M059J (cell line): ENCODE measurements around the gene CHST15. TPM values are rescaled to one million over a fixed set of nuclear protein-coding genes. Genes with fewer than 3 reads are reported as not detected.

Experiments used
- DNase-seq: peaks from one replicate; pipeline ENCODE4 v3.0.0-alpha.2; 2012; ENCODE audit warnings: low read depth
- total RNA-seq: library from RNA; depleted of rRNA; stranded (reverse); fragments of >200 nt; shearing (Covaris generic); gene quantifications from 2 replicates; pipeline ENCODE4 v1.2.3, GENCODE V29; 2014; rRNA removed

CHST15 gene
- total RNA-seq, 1 experiment from 2014 or later = 15.6 TPM

- DNase-seq = no peak
These were observed 127.2 kb downstream of the CHST15 start for GRCh38 chr10:123965973-123966895.

DNA sequence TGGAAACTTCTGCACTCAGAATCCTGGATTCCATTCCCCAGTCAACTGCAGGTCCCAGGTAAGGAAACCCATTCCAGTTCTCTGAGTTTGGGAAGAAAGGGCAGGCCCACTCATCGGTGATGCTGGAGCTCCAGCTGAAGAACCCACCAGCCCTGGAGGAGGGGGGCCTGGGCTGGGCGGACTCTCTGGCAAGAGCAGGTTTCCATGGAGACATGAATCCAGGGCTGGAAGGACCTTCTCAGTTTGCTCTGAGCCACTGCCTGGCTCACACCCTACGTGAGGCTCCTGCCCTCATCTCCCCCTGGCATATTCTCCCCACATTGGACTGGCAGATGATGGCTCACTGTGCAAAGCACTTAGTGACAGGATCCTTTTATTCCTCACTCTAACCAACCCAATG is 128.4 kb downstream of the CHST15 start:
- DNase-seq = no peak

DNA sequence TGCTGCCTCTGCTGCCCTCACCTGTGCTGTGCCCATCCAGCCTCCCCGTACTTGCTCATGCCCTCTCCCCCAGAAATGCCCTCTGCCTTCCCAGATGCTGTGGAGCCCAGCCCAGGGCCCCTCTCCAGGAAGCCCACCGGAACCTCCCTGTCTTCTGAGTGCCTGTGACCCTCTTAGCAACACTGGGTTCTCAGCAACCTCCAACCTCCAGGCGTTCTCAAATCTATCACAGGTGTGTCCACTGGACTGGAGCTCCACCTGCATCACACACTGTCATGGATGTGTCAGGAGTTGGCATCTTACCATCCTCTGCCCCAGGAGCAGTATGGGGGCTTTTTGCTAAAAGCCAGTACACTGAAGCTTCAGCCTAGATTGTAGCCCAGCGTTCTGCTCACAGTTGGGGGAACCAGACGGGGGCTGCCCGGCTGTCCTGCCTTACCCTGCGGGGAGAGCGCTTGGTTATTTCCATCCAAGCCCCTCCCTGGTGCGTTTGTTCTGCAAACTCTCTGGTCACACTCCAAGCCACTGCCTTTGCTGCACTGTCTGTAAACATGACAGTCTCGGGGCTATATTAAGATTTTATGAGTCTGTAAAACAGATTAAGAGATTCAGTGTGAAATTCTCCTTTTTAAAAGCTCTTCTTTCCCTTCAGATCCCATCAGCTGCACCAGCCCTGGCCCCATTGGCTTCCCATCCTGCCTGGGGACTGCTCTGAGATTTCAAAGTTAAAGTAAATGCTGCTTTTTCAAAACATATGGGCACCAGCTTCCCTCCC is 130.5 kb downstream of the CHST15 start:
- DNase-seq = no peak

DNA sequence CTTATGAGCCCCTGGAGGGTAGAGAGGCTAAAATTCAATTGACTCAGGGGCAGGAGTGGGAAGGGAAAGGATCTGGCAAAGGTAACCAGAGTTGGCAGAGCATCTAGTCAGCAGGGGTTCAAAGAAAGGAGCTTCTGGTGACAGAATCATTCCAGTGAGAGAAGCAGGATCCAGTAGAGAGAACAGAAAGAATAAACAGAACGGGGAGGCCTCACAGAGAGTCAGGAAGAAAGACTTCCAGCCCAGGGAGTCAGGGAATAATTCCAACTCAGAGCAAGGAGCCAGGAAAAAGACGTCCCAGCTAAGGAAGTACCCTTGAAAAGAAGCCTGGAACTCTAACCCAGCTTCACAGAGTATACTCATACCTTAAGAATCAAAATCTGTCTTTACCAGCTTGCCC is 135.2 kb downstream of the CHST15 start:
- DNase-seq = no peak

Other genes with a start within 250 kb of the CHST15 start
- gene CPXM2, start 201.8 kb downstream of the CHST15 start, total RNA-seq = not detected in 2 replicates